ENCODE measurements around the gene NPM1.
"Not testable (repeated sequence)": the region's sequence is repeated elsewhere in the genome, so short reads cannot be mapped to it uniquely, and the experiment has no call there.

The NPM1 gene

DNA sequence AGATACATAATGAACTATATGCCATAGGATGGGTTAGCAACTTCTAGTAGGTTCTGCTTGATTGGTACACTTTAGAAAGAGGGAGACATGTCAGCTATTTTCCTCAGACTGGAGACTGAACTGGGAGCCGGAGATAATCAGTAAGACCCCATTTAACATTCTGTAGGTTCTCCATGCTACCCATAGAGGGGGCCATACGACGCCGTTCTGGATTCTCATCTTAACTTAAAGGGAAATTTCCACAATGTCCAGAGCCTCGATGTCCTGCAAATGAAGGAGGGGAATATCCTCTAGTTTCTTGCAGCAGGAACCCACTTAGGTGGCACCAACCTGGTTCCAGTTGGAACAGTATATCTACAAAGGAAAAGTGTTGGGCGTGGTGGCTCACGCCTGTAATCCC, 22.3 kb upstream of the NPM1 start:
- Histone ChIP-seq H3K9me3 (ENCODE audit: insufficient read depth, low read depth, low read length) (no peaks in the 10 kb centered on the region), H3K4me1 (ENCODE audit: insufficient read depth, low read length) (no peaks in the 10 kb centered on the region), H3K9ac (ENCODE audit: low read depth, low read length) (no peak overlapping the region), H3K27ac (ENCODE audit: low read depth, low read length) (no peak overlapping the region), H3K27me3 (ENCODE audit: insufficient read depth, low read length) (no peaks in the 10 kb centered on the region), H3K36me3 (ENCODE audit: insufficient read depth, low read length) (no peaks in the 10 kb centered on the region), H3K4me3 (ENCODE audit: low read length) (no peak overlapping the region)
- WGBS, result 50% methylated on average over 7 of the region's 7 CpGs

DNA sequence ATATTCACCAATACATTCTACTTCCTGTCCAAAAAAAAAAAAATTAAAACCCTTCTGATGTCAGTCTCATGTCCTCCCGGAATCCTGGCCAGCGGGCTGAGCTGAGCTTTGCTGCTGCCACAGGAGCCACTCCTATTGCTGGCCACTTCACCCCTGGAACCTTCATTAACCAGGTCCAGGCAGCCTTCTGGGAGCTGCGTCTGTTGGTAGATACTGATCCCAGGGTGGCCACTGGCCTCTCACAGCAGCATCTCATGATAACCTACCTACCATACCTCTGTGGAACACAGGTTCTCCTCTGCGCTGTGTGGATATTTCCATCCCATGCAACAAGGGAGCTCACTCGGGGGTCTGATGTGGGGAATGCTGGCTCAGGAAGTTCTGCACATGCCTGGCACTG, 21.0 kb upstream of the NPM1 start:
- no peaks in the 10 kb centered on the region for H3K27me3 ChIP-seq (ENCODE audit: insufficient read depth, low read length)
- WGBS, result 92% methylated on average over 5 of the region's 5 CpGs
- no peak overlapping the region for H3K27ac ChIP-seq (ENCODE audit: low read depth, low read length)
- no peaks in the 10 kb centered on the region for H3K4me1 ChIP-seq (ENCODE audit: insufficient read depth, low read length)
- H3K9me3 ChIP-seq (ENCODE audit: insufficient read depth, low read depth, low read length), result no peaks in the 10 kb centered on the region
- H3K4me3 ChIP-seq (ENCODE audit: low read length), result no peak overlapping the region
- H3K36me3 ChIP-seq (ENCODE audit: insufficient read depth, low read length), result no peaks in the 10 kb centered on the region
- no peak overlapping the region for H3K9ac ChIP-seq (ENCODE audit: low read depth, low read length)

DNA sequence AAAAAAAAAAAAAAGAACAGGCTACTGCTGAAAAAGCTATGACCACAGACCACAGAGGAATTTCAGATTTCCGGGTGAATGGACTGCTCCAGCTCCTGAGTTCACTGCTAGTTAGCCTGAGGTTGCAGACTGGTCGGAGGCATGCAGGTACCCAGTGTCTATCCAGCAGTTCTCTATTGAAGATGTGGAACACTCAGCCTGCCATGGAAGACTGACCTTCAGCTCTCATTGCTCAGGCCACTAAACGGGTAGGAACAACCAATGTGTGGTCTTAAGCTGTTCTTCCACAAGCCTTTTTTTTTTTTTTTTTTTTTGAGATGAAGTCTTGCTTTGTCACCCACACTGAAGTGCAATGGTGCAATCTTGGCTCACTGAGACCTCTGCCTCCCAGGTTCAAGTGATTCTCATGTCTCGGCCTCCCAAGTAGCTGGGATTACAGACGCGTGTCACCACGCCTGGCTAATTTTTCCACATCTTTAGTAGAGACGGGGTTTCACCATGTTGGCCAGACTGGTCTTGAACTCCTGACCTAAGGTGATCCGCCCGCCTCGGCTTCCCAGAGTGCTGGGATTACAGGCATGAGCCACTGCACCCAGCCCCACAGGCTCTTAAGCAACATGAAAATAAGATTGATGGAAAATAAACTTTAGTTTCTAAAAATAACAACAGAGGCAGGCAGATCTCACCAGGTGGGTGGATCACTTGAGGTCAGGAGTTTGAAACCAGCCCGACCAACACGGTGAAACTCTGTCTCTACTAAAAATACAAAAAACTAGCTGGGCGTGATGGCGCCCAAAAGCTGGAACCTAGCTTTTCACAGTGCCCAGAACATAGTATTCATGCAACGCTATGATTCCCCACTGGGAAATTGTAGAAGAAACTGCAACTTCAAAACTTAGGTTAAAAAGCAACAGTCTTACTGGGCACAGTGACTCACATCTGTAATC, 20.0 kb upstream of the NPM1 start:
- Histone ChIP-seq H3K9ac (ENCODE audit: low read depth, low read length) (no peak overlapping the region), H3K4me3 (ENCODE audit: low read length) (no peak overlapping the region), H3K4me1 (ENCODE audit: insufficient read depth, low read length) (no peaks in the 10 kb centered on the region), H3K27ac (ENCODE audit: low read depth, low read length) (no peak overlapping the region), H3K27me3 (ENCODE audit: insufficient read depth, low read length) (no peaks in the 10 kb centered on the region), H3K36me3 (ENCODE audit: insufficient read depth, low read length) (no peaks in the 10 kb centered on the region), H3K9me3 (ENCODE audit: insufficient read depth, low read depth, low read length) (no peaks in the 10 kb centered on the region)
- 93% methylated on average over 16 of the region's 16 CpGs for WGBS

DNA sequence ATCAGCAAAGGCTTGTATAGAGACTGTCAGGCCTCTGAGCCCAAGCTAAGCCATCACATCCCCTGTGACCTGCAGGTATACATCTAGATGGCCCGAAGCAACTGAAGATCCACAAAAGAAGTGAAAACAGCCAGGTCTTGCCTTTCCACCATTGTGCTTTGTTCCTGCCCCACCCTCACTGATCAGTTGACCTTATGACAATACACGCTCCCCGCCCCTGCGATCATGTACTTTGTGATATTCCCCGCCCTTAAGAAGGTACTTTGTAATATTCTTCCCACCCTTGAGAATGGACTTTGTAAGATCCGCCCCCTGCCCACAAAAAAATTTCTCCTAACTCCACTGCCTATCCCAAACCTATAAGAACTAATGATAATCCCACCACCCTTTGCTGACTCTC, 18.6 kb upstream of the NPM1 start:
- Histone ChIP-seq H3K4me3 (ENCODE audit: low read length) (no peak overlapping the region), H3K4me1 (ENCODE audit: insufficient read depth, low read length) (no peaks in the 10 kb centered on the region), H3K27me3 (ENCODE audit: insufficient read depth, low read length) (no peaks in the 10 kb centered on the region), H3K36me3 (ENCODE audit: insufficient read depth, low read length) (no peaks in the 10 kb centered on the region), H3K9me3 (ENCODE audit: insufficient read depth, low read depth, low read length) (no peaks in the 10 kb centered on the region), H3K27ac (ENCODE audit: low read depth, low read length) (no peak overlapping the region), H3K9ac (ENCODE audit: low read depth, low read length) (no peak overlapping the region)
- WGBS, result 91% methylated on average over 6 of the region's 6 CpGs

DNA sequence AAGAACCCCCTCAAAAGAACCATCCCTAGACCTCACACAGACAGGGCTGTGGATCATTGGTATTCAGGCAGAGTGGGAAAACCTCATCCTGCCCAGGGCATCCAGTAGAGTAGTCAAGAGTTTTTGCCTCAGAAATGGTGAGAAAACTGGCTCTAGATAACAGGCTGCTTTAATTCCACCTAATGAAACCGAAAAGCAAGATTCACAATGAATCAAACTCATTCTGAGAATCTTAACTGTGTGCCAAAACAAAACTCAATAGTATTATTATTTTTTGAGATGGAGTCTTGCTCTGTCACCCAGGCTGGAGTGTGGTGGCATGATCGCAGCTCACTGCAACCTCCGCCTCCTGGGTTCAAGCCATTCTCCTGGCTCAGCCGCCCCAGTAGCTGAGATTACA, 17.8 kb upstream of the NPM1 start:
- 94% methylated on average over 4 of the region's 4 CpGs for WGBS
- Histone ChIP-seq H3K27ac (ENCODE audit: low read depth, low read length) (no peak overlapping the region), H3K4me1 (ENCODE audit: insufficient read depth, low read length) (no peaks in the 10 kb centered on the region), H3K9ac (ENCODE audit: low read depth, low read length) (no peak overlapping the region), H3K4me3 (ENCODE audit: low read length) (no peak overlapping the region), H3K9me3 (ENCODE audit: insufficient read depth, low read depth, low read length) (no peaks in the 10 kb centered on the region), H3K27me3 (ENCODE audit: insufficient read depth, low read length) (no peaks in the 10 kb centered on the region), H3K36me3 (ENCODE audit: insufficient read depth, low read length) (no peaks in the 10 kb centered on the region)

DNA sequence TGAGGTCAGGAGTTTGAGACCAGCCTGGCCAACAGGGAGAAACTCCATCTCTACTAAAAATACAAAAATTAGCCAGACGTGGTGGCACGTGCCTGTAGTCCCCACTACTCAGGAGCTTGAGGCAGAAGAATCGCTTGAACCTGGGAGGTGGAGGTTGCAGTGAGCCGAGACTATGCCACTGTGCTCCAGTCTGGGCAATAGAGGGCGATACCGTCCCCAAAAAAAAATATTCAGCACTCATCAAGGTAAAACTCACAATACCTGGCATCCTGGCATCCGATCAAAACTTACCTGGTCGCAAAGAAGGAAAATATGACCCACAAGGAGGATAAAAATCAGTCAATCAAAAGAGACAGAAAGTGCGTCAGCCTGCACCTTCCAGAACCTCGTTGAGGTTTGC, 16.8 kb upstream of the NPM1 start:
- H3K4me1 ChIP-seq (ENCODE audit: insufficient read depth, low read length); H3K4me3 ChIP-seq (ENCODE audit: low read length); H3K36me3 ChIP-seq (ENCODE audit: insufficient read depth, low read length); H3K27me3 ChIP-seq (ENCODE audit: insufficient read depth, low read length); H3K9me3 ChIP-seq (ENCODE audit: insufficient read depth, low read depth, low read length); H3K27ac ChIP-seq (ENCODE audit: low read depth, low read length); H3K9ac ChIP-seq (ENCODE audit: low read depth, low read length): not testable (repeated sequence)
- WGBS, result 63% methylated on average over 10 of the region's 10 CpGs

DNA sequence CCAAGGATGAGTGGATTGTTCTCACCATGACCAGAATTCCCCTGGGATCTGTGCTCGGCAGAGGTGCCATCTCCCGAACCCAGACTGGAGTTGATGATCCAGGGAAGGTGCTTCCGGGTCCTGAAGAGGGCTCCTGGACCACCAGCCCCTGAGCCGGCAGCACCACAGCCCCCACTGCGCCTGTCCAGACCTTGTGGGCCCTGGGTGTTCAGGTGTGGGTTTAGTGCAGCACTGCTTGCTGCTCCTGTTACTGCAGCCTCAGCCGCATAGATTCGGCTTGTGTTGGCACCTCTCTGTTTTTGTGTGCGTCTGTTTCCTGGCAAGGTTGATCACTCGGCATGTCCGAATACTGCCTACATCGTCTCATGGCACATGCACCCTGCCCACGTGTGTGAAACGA, 16.3 kb upstream of the NPM1 start:
- Histone ChIP-seq H3K9me3 (ENCODE audit: insufficient read depth, low read depth, low read length) (no peaks in the 10 kb centered on the region), H3K36me3 (ENCODE audit: insufficient read depth, low read length) (no peaks in the 10 kb centered on the region), H3K27ac (ENCODE audit: low read depth, low read length) (no peak overlapping the region), H3K4me3 (ENCODE audit: low read length) (no peak overlapping the region), H3K4me1 (ENCODE audit: insufficient read depth, low read length) (no peaks in the 10 kb centered on the region), H3K9ac (ENCODE audit: low read depth, low read length) (no peak overlapping the region), H3K27me3 (ENCODE audit: insufficient read depth, low read length) (no peaks in the 10 kb centered on the region)
- WGBS, result 90% methylated on average over 13 of the region's 13 CpGs

DNA sequence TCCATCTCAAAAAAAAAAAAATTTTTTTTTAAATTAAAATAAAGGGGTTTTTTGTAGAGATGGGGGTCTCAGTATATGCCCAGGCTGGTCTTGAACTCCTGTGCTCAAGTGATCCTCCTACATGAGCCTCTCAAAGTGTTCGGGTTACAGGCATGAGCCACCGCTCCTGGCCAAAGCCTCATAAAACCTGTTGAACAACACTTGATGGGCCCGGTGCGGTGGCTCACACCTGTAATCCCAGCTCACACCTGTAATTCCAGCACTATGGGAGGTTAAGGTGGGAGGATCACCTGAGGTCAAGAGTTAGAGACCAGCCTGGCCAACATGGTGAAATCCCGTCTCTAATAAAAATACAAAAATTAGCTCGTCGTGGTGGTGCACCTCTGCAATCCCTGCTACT, 7.7 kb upstream of the NPM1 start:
- Histone ChIP-seq H3K9ac (ENCODE audit: low read depth, low read length) (no peak overlapping the region), H3K4me3 (ENCODE audit: low read length) (no peak overlapping the region), H3K9me3 (ENCODE audit: insufficient read depth, low read depth, low read length) (no peaks in the 10 kb centered on the region), H3K27me3 (ENCODE audit: insufficient read depth, low read length) (no peaks in the 10 kb centered on the region), H3K4me1 (ENCODE audit: insufficient read depth, low read length) (no peaks in the 10 kb centered on the region), H3K36me3 (ENCODE audit: insufficient read depth, low read length) (no peaks in the 10 kb centered on the region), H3K27ac (ENCODE audit: low read depth, low read length) (no peak overlapping the region)
- 96% methylated on average over 7 of the region's 7 CpGs for WGBS

DNA sequence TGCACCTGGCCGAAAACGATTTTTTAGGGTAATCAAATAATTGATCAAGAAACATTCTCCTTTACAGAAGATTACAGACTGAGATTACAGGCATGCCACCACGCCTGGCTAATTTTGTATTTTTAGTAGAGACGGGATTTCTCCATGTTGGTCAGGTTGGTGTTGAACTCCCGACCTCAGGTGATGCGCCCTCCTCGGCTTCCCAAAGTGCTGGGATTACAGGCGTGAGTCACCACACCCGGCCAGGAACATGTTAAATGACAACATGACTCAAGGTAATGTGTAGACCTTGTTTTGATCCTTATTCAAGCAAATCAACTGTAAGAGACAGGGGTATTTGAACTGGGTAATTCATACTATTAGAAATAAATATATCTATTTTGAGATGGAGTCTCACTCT, 3.2 kb upstream of the NPM1 start:
- not testable (repeated sequence) for H3K4me1 ChIP-seq (ENCODE audit: insufficient read depth, low read length); H3K27ac ChIP-seq (ENCODE audit: low read depth, low read length); H3K36me3 ChIP-seq (ENCODE audit: insufficient read depth, low read length); H3K27me3 ChIP-seq (ENCODE audit: insufficient read depth, low read length); H3K9me3 ChIP-seq (ENCODE audit: insufficient read depth, low read depth, low read length); H3K9ac ChIP-seq (ENCODE audit: low read depth, low read length); H3K4me3 ChIP-seq (ENCODE audit: low read length)
- WGBS, result 92% methylated on average over 9 of the region's 9 CpGs

DNA sequence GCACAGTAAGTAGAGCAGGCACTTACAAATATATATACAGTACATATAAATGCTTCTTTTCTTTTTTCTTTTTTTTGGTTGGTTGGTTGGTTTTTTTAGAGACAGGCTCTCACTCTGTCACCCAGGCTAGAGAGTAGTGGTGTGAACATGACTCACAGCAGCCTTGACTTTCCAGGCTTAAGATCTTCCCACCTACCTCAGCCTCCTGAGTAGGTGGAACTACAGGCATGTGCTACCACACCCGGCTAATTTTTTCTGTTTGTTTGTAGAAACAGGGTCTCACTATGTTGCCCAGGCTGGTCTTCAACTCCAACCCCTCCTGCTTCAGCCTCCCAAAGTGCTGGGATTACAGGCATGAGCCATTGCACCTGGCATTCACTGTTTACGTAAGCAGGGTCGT, 2.6 kb upstream of the NPM1 start:
- not testable (repeated sequence) for H3K27me3 ChIP-seq (ENCODE audit: insufficient read depth, low read length); H3K4me1 ChIP-seq (ENCODE audit: insufficient read depth, low read length); H3K27ac ChIP-seq (ENCODE audit: low read depth, low read length); H3K9me3 ChIP-seq (ENCODE audit: insufficient read depth, low read depth, low read length); H3K9ac ChIP-seq (ENCODE audit: low read depth, low read length); H3K4me3 ChIP-seq (ENCODE audit: low read length)
- WGBS, result 69% methylated on average over 1 of the region's 3 CpGs
- peaks cover 15% of the 10 kb centered on the region for H3K36me3 ChIP-seq (ENCODE audit: insufficient read depth, low read length)

DNA sequence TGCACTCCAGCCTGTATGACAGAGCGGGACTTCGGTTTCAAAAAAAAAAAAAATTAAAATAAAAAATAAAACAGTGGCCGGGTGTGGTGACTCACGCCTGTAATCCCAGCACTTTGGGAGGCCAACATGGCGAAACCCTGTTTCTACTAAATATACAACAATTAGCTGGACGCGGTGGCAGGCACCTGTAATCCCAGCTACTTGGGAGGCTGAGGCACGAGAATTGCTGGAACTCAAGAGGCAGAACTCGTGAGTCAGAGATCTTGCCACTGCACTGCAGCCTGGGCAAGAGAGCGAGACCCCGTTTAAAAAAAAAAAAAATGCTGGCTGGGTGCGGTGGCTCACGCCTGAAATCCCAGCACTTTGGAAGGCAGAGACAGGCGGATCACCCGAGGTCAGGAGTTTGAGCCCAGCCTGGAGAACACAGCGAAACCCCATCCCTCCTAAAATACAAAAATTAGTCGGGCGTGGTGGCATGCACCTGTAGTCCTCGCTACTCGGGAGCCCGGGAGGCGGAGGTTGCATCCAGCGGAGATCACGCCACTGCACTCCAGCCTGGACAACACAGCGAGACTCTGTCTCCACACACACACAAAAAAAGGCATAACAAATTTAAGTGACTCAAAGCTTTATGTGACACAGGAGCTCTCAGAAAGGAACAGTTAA, 1.5 kb upstream of the NPM1 start:
- peaks cover 7% of the 10 kb centered on the region for H3K4me1 ChIP-seq (ENCODE audit: insufficient read depth, low read length)
- H3K4me3 ChIP-seq (ENCODE audit: low read length), result peak overlapping the region; percentile 94
- no peaks in the 10 kb centered on the region for H3K27me3 ChIP-seq (ENCODE audit: insufficient read depth, low read length)
- H3K9me3 ChIP-seq (ENCODE audit: insufficient read depth, low read depth, low read length), result no peaks in the 10 kb centered on the region
- peak overlapping the region; percentile 99; the same call in 1 of the 2 replicates for H3K9ac ChIP-seq (ENCODE audit: low read depth, low read length)
- H3K36me3 ChIP-seq (ENCODE audit: insufficient read depth, low read length), result peaks cover 27% of the 10 kb centered on the region
- H3K27ac ChIP-seq (ENCODE audit: low read depth, low read length), result no peak overlapping the region; the same call in 1 of the 2 replicates
- 96% methylated on average over 25 of the region's 25 CpGs for WGBS

All from HUES64 (cell line).